Caco-2 (cell line): Measurements from ENCODE around the gene MAML2. TPM values are rescaled to one million over a fixed set of nuclear protein-coding genes. Genes with fewer than 3 reads are reported as not detected.

Experiments
- BruUV-seq: library from RNA; stranded (reverse); fragments of 400-500 nt; replicated peaks from 2 replicates; lab custom pipeline; 2021; lab: Mats Ljungman, UMichigan
- CTCF ChIA-PET: fragments of 300-600 bp; sonication (Branson Sonifier 250); formaldehyde crosslinking; loops from one replicate; lab custom pipeline; 2022; ENCODE audit warnings: antibody characterized with exemption; lab: Charles Lee
- POLR2A ChIA-PET: fragments of 300-600 bp; sonication (Branson Sonifier 250); formaldehyde crosslinking; loops from one replicate; lab custom pipeline; 2022; ENCODE audit warnings: antibody characterized with exemption; lab: Charles Lee
- DNase-seq, 2 experiments: peaks; one replicate each; pipeline versions ENCODE4 v3.0.0 to v3.0.0-alpha.2; 2020 to 2022
- H3K27me3 ChIP-seq: replicated peaks from 2 replicates; pipeline ENCODE4 v1.6.0; 2011; ENCODE audit warnings: low read length; ENCODE audit not compliant: control insufficient read depth, insufficient read depth
- H3K36me3 ChIP-seq: 2 replicates; pipeline ENCODE4 v1.5.1; 2011; ENCODE audit warnings: low read length; ENCODE audit not compliant: control insufficient read depth, insufficient read depth
- H3K4me1 ChIP-seq: fragments of 250-450 bp; sonication (Bioruptor Pico); 2 replicates; pipeline ENCODE4 v1.5.1; 2020; ENCODE audit warnings: mild to moderate bottlenecking
- H3K4me3 ChIP-seq: 2 replicates; pipeline ENCODE4 v1.5.1; 2011; ENCODE audit warnings: low read depth, mild to moderate bottlenecking, control low read depth, low read length
- H3K9me3 ChIP-seq: fragments of 250-450 bp; sonication (Bioruptor Pico); 2 replicates; pipeline ENCODE4 v1.5.1; 2020; ENCODE audit warnings: mild to moderate bottlenecking, moderate library complexity
- H3K27ac Mint-ChIP-seq: one replicate; pipeline ENCODE4 v1.8.0; 2022; ENCODE audit warnings: mixed read lengths; ENCODE audit not compliant: unreplicated experiment
- H3K27me3 Mint-ChIP-seq: one replicate; pipeline ENCODE4 v1.8.0; 2022; ENCODE audit warnings: mixed read lengths; ENCODE audit not compliant: insufficient read depth, unreplicated experiment
- H3K36me3 Mint-ChIP-seq: one replicate; pipeline ENCODE4 v1.8.0; 2022; ENCODE audit warnings: mild to moderate bottlenecking, mixed read lengths; ENCODE audit not compliant: insufficient read depth, unreplicated experiment
- H3K4me1 Mint-ChIP-seq: one replicate; pipeline ENCODE4 v1.8.0; 2022; ENCODE audit warnings: low read depth, mixed read lengths; ENCODE audit not compliant: unreplicated experiment
- H3K4me3 Mint-ChIP-seq: one replicate; pipeline ENCODE4 v1.8.0; 2022; ENCODE audit warnings: mild to moderate bottlenecking, moderate library complexity, mixed read lengths; ENCODE audit not compliant: unreplicated experiment
- H3K9me3 Mint-ChIP-seq: one replicate; pipeline ENCODE4 v1.8.0; 2022; ENCODE audit warnings: mixed read lengths; ENCODE audit not compliant: unreplicated experiment
- CTCF ChIP-seq, 2 experiments: fragments of 200-600 bp in 1 of 2; IDR thresholded peaks; 1 replicate in 1 of 2; 2 replicates in 1 of 2; pipeline versions ENCODE4 v1.5.1 to v1.8.0; 2011 to 2022; ENCODE audit warnings: antibody characterized with exemption in 1 of 2, control low read depth in 1 of 2, inconsistent platforms in 1 of 2, low read depth in 1 of 2, low read length in 1 of 2, mild to moderate bottlenecking in 1 of 2, moderate library complexity in 1 of 2; ENCODE audit not compliant: insufficient read depth in 1 of 2, severe bottlenecking in 1 of 2, unreplicated experiment in 1 of 2
- intact Hi-C: fragments of 100-400 bp; cut with micrococcal nuclease; formaldehyde crosslinking; loops from one replicate; pipeline ENCODE4 v1.10.0; 2022; ENCODE audit not compliant: unreplicated experiment
- total RNA-seq: library from RNA; stranded (reverse); gene quantifications from 2 replicates; pipeline ENCODE4 v1.2.3, GENCODE V29; 2022

Gene MAML2
- total RNA-seq, 1 experiment from 2014 or later: 11.5 TPM

- Mint-ChIP-seq H3K36me3 (peaks cover 13% of the 10 kb centered on the region), H3K4me1 (no peaks in the 10 kb centered on the region), H3K27ac (no peak overlapping the region), H3K4me3 (no peak overlapping the region), H3K9me3 (no peaks in the 10 kb centered on the region), H3K27me3 (no peaks in the 10 kb centered on the region)
- no peak for DNase-seq
- ChIA-PET CTCF (no interaction called here), POLR2A (interaction anchor here (0.8 kb wide), 1 partner anchor 31 kb away, joined by 4 read pairs; the partner anchor contains the start of genes CCDC82 and JRKL)
- H3K4me3 ChIP-seq: no peak overlapping the region
- TF ChIP-seq CTCF (IDR thresholded peaks at IDR 0.05; ENCODE audit: insufficient read depth in 1 of 2, low read depth in 1 of 2, low read length in 1 of 2, severe bottlenecking in 1 of 2, unreplicated experiment in 1 of 2): no peak
- no peaks in the 10 kb centered on the region for H3K36me3 ChIP-seq
- no TSS peak for BruUV-seq
- intact Hi-C loops: no loop called here
- no peaks in the 10 kb centered on the region for H3K4me1 ChIP-seq
- no peaks in the 10 kb centered on the region for H3K9me3 ChIP-seq
- H3K27me3 ChIP-seq: no peaks in the 10 kb centered on the region
Observed at GRCh38 chr11:96358321-96358720, 15.3 kb upstream of the MAML2 start.

GRCh38 chr11:96357794-96358193 lies 14.8 kb upstream of the MAML2 start:
- no peaks in the 10 kb centered on the region for H3K27me3 ChIP-seq
- H3K4me3 Mint-ChIP-seq: no peak overlapping the region
- H3K4me3 ChIP-seq: no peak overlapping the region
- no peak overlapping the region for H3K27ac Mint-ChIP-seq
- H3K27me3 Mint-ChIP-seq: no peaks in the 10 kb centered on the region
- no peaks in the 10 kb centered on the region for H3K9me3 ChIP-seq
- no peak for DNase-seq
- no TSS peak for BruUV-seq
- CTCF ChIA-PET: no interaction called here
- POLR2A ChIA-PET: interaction anchor here (0.8 kb wide), 1 partner anchor 32 kb away, joined by 4 read pairs; the partner anchor contains the start of genes CCDC82 and JRKL
- H3K36me3 ChIP-seq: no peaks in the 10 kb centered on the region
- intact Hi-C loops: no loop called here
- H3K4me1 Mint-ChIP-seq: no peaks in the 10 kb centered on the region
- no peak for TF ChIP-seq CTCF (IDR thresholded peaks at IDR 0.05; ENCODE audit: insufficient read depth in 1 of 2, low read depth in 1 of 2, low read length in 1 of 2, severe bottlenecking in 1 of 2, unreplicated experiment in 1 of 2)
- H3K36me3 Mint-ChIP-seq: peaks cover 13% of the 10 kb centered on the region
- H3K9me3 Mint-ChIP-seq: no peaks in the 10 kb centered on the region
- no peaks in the 10 kb centered on the region for H3K4me1 ChIP-seq

- Mint-ChIP-seq H3K27me3 (no peaks in the 10 kb centered on the region), H3K36me3 (peaks cover 13% of the 10 kb centered on the region), H3K4me3 (no peak overlapping the region), H3K9me3 (no peaks in the 10 kb centered on the region), H3K27ac (no peak overlapping the region), H3K4me1 (no peaks in the 10 kb centered on the region)
- Histone ChIP-seq H3K36me3 (no peaks in the 10 kb centered on the region), H3K9me3 (no peaks in the 10 kb centered on the region), H3K4me1 (no peaks in the 10 kb centered on the region), H3K27me3 (no peaks in the 10 kb centered on the region), H3K4me3 (no peak overlapping the region)
- no peak for TF ChIP-seq CTCF (IDR thresholded peaks at IDR 0.05; ENCODE audit: insufficient read depth in 1 of 2, low read depth in 1 of 2, low read length in 1 of 2, severe bottlenecking in 1 of 2, unreplicated experiment in 1 of 2)
- ChIA-PET CTCF (no interaction called here), POLR2A (no interaction called here)
- intact Hi-C loops: no loop called here
- DNase-seq: no peak
- no TSS peak for BruUV-seq
Observed at GRCh38 chr11:96356848-96357247, 13.9 kb upstream of the MAML2 start.
